ENCODE results near the gene CSRNP3.

DNA sequence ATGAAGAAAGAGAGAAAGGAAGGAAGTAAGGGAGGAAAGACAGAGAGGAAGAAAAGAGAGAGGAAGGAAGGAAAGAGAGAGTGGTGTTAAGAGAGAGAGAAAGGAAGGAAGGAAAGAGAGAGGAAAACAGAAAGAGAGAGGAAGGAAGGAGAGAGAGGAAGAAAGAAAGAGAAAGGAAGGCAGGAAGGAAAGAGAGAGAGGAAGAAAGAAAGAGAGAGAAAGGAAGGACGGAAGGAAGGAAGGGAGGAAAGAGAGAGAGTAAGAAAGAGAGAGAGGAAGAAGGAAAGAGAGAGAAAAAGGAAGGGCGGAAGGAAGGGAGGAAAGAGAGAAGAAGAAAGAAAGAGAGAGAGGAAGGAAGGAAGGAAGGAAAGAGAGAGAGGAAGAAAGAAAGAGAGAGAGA lies 197.1 kb downstream of the CSRNP3 start:
- TF ChIP-seq, protein P1, sequence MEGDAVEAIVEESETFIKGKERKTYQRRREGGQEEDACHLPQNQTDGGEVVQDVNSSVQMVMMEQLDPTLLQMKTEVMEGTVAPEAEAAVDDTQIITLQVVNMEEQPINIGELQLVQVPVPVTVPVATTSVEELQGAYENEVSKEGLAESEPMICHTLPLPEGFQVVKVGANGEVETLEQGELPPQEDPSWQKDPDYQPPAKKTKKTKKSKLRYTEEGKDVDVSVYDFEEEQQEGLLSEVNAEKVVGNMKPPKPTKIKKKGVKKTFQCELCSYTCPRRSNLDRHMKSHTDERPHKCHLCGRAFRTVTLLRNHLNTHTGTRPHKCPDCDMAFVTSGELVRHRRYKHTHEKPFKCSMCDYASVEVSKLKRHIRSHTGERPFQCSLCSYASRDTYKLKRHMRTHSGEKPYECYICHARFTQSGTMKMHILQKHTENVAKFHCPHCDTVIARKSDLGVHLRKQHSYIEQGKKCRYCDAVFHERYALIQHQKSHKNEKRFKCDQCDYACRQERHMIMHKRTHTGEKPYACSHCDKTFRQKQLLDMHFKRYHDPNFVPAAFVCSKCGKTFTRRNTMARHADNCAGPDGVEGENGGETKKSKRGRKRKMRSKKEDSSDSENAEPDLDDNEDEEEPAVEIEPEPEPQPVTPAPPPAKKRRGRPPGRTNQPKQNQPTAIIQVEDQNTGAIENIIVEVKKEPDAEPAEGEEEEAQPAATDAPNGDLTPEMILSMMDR (IDR thresholded peaks at IDR 0.05): no peak
- TF ChIP-seq POLR2A (IDR thresholded peaks at IDR 0.05): no peak

Data from right lobe of liver (tissue), 4 donors.